Breast epithelium (tissue), 4 donors: ENCODE measurements around the gene PLPP1. TPM values are rescaled to one million over a fixed set of nuclear protein-coding genes. Genes with fewer than 3 reads are reported as not detected.

Experiments used
- DNase-seq, 2 donors: peaks; one replicate each; pipeline ENCODE4 v3.0.0-alpha.2; 2019; ENCODE audit warnings: low spot score in 2 of 2
- H3K27ac ChIP-seq, 2 donors: fragments of 200-600 bp; sonication (generic) in 1 of 2; one replicate each; pipeline ENCODE4 v1.5.1; 2016 to 2019; ENCODE audit warnings: mild to moderate bottlenecking in 1 of 2
- H3K27me3 ChIP-seq, 2 donors: fragments of 200-600 bp; sonication (generic) in 1 of 2; one replicate each; pipeline versions ENCODE4 v1.5.1 to v1.6.0; 2017 to 2019; ENCODE audit warnings: control low read depth in 1 of 2, mild to moderate bottlenecking in 1 of 2
- H3K36me3 ChIP-seq: fragments of 200-600 bp; one replicate; pipeline ENCODE4 v1.5.1; 2019
- H3K4me1 ChIP-seq, 2 donors: fragments of 200-600 bp; sonication (generic); one replicate each; pipeline ENCODE4 v1.5.1; 2016 to 2019; ENCODE audit warnings: control low read depth in 1 of 2
- H3K4me3 ChIP-seq, 3 donors: fragments of 200-600 bp; sonication (generic); 1 replicate in 2 of 3; 2 replicates in 1 of 3; pipeline ENCODE4 v1.5.1; 2016 to 2019; ENCODE audit warnings: mild to moderate bottlenecking in 3 of 3, moderate library complexity in 2 of 3
- H3K9me3 ChIP-seq, 2 donors: fragments of 200-600 bp; sonication (generic) in 1 of 2; one replicate each; pipeline ENCODE4 v1.5.1; 2016 to 2019; ENCODE audit warnings: control low read depth in 1 of 2
- CTCF ChIP-seq, 3 donors: fragments of 450-650 bp; IDR thresholded peaks; one replicate each; pipeline ENCODE4 v1.5.1; 2016 to 2017; ENCODE audit warnings: antibody characterized with exemption in 3 of 3, mild to moderate bottlenecking in 3 of 3, moderate library complexity in 3 of 3
- POLR2A ChIP-seq: fragments of 450-650 bp; IDR thresholded peaks from one replicate; pipeline ENCODE4 v1.6.1; 2016; ENCODE audit warnings: antibody characterized with exemption, mild to moderate bottlenecking, moderate library complexity
- POLR2AphosphoS5 ChIP-seq, 3 donors: sonication (generic); formaldehyde crosslinking; IDR thresholded peaks; one replicate each; pipeline ENCODE4 v1.6.1; 2017; ENCODE audit warnings: antibody characterized with exemption in 3 of 3
- intact Hi-C: fragments of 100-400 bp; cut with DNase I; formaldehyde crosslinking; loops from one replicate; pipeline ENCODE4 v1.15.1; 2023; ENCODE audit warnings: low total_unique reads
- total RNA-seq, 3 donors: library from RNA; depleted of rRNA; stranded (reverse); fragments of >200 nt; gene quantifications; one replicate each; pipeline ENCODE4 v1.1.0, GENCODE V29; 2016

The PLPP1 gene
- total RNA-seq, 3 donors from 2014 or later, result 177 to 339 (median 237) TPM

GRCh38 chr5:55518831-55519390 is 15.9 kb downstream of the PLPP1 start:
- intact Hi-C loops, result no loop called here
- no peaks in the 10 kb centered on the region for H3K4me1 ChIP-seq
- TF ChIP-seq POLR2A, result no peak
- no peak for TF ChIP-seq POLR2AphosphoS5 (IDR thresholded peaks at IDR 0.05)
- TF ChIP-seq CTCF (IDR thresholded peaks at IDR 0.05), result no peak

GRCh38 chr5:55517804-55518203 is 17.0 kb downstream of the PLPP1 start:
- no peaks in the 10 kb centered on the region for H3K36me3 ChIP-seq
- H3K4me3 ChIP-seq, result no peak overlapping the region
- no peaks in the 10 kb centered on the region for H3K4me1 ChIP-seq
- no peak for DNase-seq
- no peaks in the 10 kb centered on the region for H3K9me3 ChIP-seq
- H3K27ac ChIP-seq, result no peak overlapping the region
- intact Hi-C loops, result no loop called here
- TF ChIP-seq POLR2A (no peak), POLR2AphosphoS5 (IDR thresholded peaks at IDR 0.05) (no peak), CTCF (IDR thresholded peaks at IDR 0.05) (no peak)
- H3K27me3 ChIP-seq, result no peaks in the 10 kb centered on the region

More at GRCh38 chr5:55518831-55519390, 15.9 kb downstream of the PLPP1 start:
- H3K36me3 ChIP-seq, result no peaks in the 10 kb centered on the region
- H3K9me3 ChIP-seq, result no peaks in the 10 kb centered on the region
- no peaks in the 10 kb centered on the region for H3K27me3 ChIP-seq
- peak overlapping the region; percentile 1 to 7 for H3K27ac ChIP-seq
- no peak overlapping the region for H3K4me3 ChIP-seq
- DNase-seq, result no peak

GRCh38 chr5:55511010-55511409 is 23.8 kb downstream of the PLPP1 start:
- Histone ChIP-seq H3K27me3 (no peaks in the 10 kb centered on the region), H3K27ac (peak overlapping the region in 1 of 2 donors; percentile 56), H3K4me1 (no peaks in the 10 kb centered on the region), H3K4me3 (no peak overlapping the region), H3K36me3 (no peaks in the 10 kb centered on the region), H3K9me3 (no peaks in the 10 kb centered on the region)
- no peak for TF ChIP-seq POLR2AphosphoS5 (IDR thresholded peaks at IDR 0.05)
- no peak for TF ChIP-seq CTCF (IDR thresholded peaks at IDR 0.05)
- no peak for TF ChIP-seq POLR2A
- no peak for DNase-seq
- intact Hi-C loops, result no loop called here

- Histone ChIP-seq H3K9me3 (no peaks in the 10 kb centered on the region), H3K27me3 (no peaks in the 10 kb centered on the region), H3K27ac (peak overlapping the region in 1 of 2 donors; percentile 56), H3K4me1 (no peaks in the 10 kb centered on the region), H3K36me3 (no peaks in the 10 kb centered on the region), H3K4me3 (peak overlapping the region in 1 of 3 donors; percentile 13)
- no peak for DNase-seq
- intact Hi-C loops, result no loop called here
- no peak for TF ChIP-seq POLR2A
- no peak for TF ChIP-seq CTCF (IDR thresholded peaks at IDR 0.05)
- TF ChIP-seq POLR2AphosphoS5 (IDR thresholded peaks at IDR 0.05), result no peak
Observed at GRCh38 chr5:55510523-55510880, 24.3 kb downstream of the PLPP1 start.

GRCh38 chr5:55509796-55510522 is 24.8 kb downstream of the PLPP1 start:
- H3K4me3 ChIP-seq, result peak overlapping the region in 1 of 3 donors; percentile 13
- H3K27me3 ChIP-seq, result no peaks in the 10 kb centered on the region
- no peaks in the 10 kb centered on the region for H3K36me3 ChIP-seq
- no peak for DNase-seq
- no peaks in the 10 kb centered on the region for H3K4me1 ChIP-seq
- H3K9me3 ChIP-seq, result no peaks in the 10 kb centered on the region
- intact Hi-C loops, result no loop called here
- H3K27ac ChIP-seq, result peak overlapping the region in 1 of 2 donors; percentile 16
- no peak for TF ChIP-seq CTCF (IDR thresholded peaks at IDR 0.05)
- no peak for TF ChIP-seq POLR2AphosphoS5 (IDR thresholded peaks at IDR 0.05)
- no peak for TF ChIP-seq POLR2A
